A172 (cell line): ENCODE measurements around the gene MRPL42. TPM values are rescaled to one million over a fixed set of nuclear protein-coding genes. Genes with fewer than 3 reads are reported as not detected.
"Not testable (repeated sequence)": the region's sequence is repeated elsewhere in the genome, so short reads cannot be mapped to it uniquely, and the experiment has no call there.

Experiments
- DNase-seq: peaks from one replicate; pipeline ENCODE4 v3.0.0-alpha.2; 2015; ENCODE audit warnings: low spot score
- total RNA-seq: library from RNA; depleted of rRNA; stranded (reverse); fragments of >200 nt; shearing (Covaris generic); gene quantifications from 2 replicates; pipeline ENCODE4 v1.2.3, GENCODE V29; 2014

Gene MRPL42
- total RNA-seq, 1 experiment from 2014 or later = 148 TPM

GRCh38 chr12:93498813-93499212, 31.5 kb downstream of the MRPL42 start:
- DNase-seq = not testable (repeated sequence)

GRCh38 chr12:93500201-93500600, 32.9 kb downstream of the MRPL42 start:
- no peak for DNase-seq

GRCh38 chr12:93500667-93501066, 33.4 kb downstream of the MRPL42 start:
- no peak for DNase-seq

GRCh38 chr12:93502802-93503623, 35.7 kb downstream of the MRPL42 start:
- DNase-seq = peak; percentile 26

GRCh38 chr12:93507165-93507564, 39.9 kb downstream of the MRPL42 start:
- DNase-seq = no peak

- DNase-seq = no peak
Measured at GRCh38 chr12:93509506-93509905, 42.2 kb downstream of the MRPL42 start.

GRCh38 chr12:93514853-93515252, 47.5 kb downstream of the MRPL42 start:
- DNase-seq = peak; percentile 58

GRCh38 chr12:93518725-93519124, 51.4 kb downstream of the MRPL42 start:
- DNase-seq = peak; percentile 43

- DNase-seq = no peak
Measured at GRCh38 chr12:93519859-93520258, 52.5 kb downstream of the MRPL42 start.

GRCh38 chr12:93520454-93520853, 53.1 kb downstream of the MRPL42 start:
- no peak for DNase-seq

GRCh38 chr12:93521225-93522080, 54.1 kb downstream of the MRPL42 start:
- no peak for DNase-seq

GRCh38 chr12:93524386-93525133, 57.2 kb downstream of the MRPL42 start:
- DNase-seq = no peak

GRCh38 chr12:93526786-93527428, 59.6 kb downstream of the MRPL42 start:
- DNase-seq = peak; percentile 77

GRCh38 chr12:93530358-93530757, 63.0 kb downstream of the MRPL42 start:
- DNase-seq = no peak

- DNase-seq = no peak
Measured at GRCh38 chr12:93533310-93533709, 66.0 kb downstream of the MRPL42 start.

- no peak for DNase-seq
Measured at GRCh38 chr12:93536111-93536765, 68.9 kb downstream of the MRPL42 start.

- no peak for DNase-seq
Measured at GRCh38 chr12:93536766-93537488, 69.6 kb downstream of the MRPL42 start.

- DNase-seq = no peak
Measured at GRCh38 chr12:93537769-93538168, 70.5 kb downstream of the MRPL42 start.

GRCh38 chr12:93539821-93540220, 72.5 kb downstream of the MRPL42 start:
- no peak for DNase-seq

GRCh38 chr12:93540466-93540865, 73.2 kb downstream of the MRPL42 start:
- no peak for DNase-seq
